Ammon's horn (tissue), 1 donor: ENCODE measurements around the gene PAPPA2.
"Not testable (repeated sequence)": the region's sequence is repeated elsewhere in the genome, so short reads cannot be mapped to it uniquely, and the experiment has no call there.

Experiments
- DNase-seq: peaks from one replicate; pipeline ENCODE4 v3.0.0-alpha.2; 2016; ENCODE audit warnings: low spot score

Gene PAPPA2

GRCh38 chr1:176551146-176551545 is 88.2 kb downstream of the PAPPA2 start:
- no peak for DNase-seq

GRCh38 chr1:176552217-176552991 is 89.4 kb downstream of the PAPPA2 start:
- no peak for DNase-seq

- no peak for DNase-seq
These were observed 90.0 kb downstream of the PAPPA2 start for GRCh38 chr1:176552999-176553398.

GRCh38 chr1:176556288-176556687 is 93.3 kb downstream of the PAPPA2 start:
- no peak for DNase-seq

- DNase-seq: no peak
These were observed 94.7 kb downstream of the PAPPA2 start for GRCh38 chr1:176557543-176558258.

GRCh38 chr1:176558561-176558960 is 95.6 kb downstream of the PAPPA2 start:
- no peak for DNase-seq

GRCh38 chr1:176559474-176559873 is 96.5 kb downstream of the PAPPA2 start:
- no peak for DNase-seq

- peak; percentile 82 for DNase-seq
These were observed 96.9 kb downstream of the PAPPA2 start for GRCh38 chr1:176559878-176560277.

GRCh38 chr1:176560681-176561080 is 97.7 kb downstream of the PAPPA2 start:
- DNase-seq: no peak

- not testable (repeated sequence) for DNase-seq
These were observed 98.8 kb downstream of the PAPPA2 start for GRCh38 chr1:176561761-176562160.

GRCh38 chr1:176566004-176566975 is 103.3 kb downstream of the PAPPA2 start:
- no peak for DNase-seq

GRCh38 chr1:176567190-176567794 is 104.3 kb downstream of the PAPPA2 start:
- no peak for DNase-seq

GRCh38 chr1:176568185-176568584 is 105.2 kb downstream of the PAPPA2 start:
- DNase-seq: no peak

- DNase-seq: no peak
These were observed 111.8 kb downstream of the PAPPA2 start for GRCh38 chr1:176574756-176575155.

- no peak for DNase-seq
These were observed 113.0 kb downstream of the PAPPA2 start for GRCh38 chr1:176575991-176576390.

- no peak for DNase-seq
These were observed 113.7 kb downstream of the PAPPA2 start for GRCh38 chr1:176576670-176577069.

GRCh38 chr1:176577646-176578197 is 114.7 kb downstream of the PAPPA2 start:
- DNase-seq: no peak

GRCh38 chr1:176579087-176579486 is 116.1 kb downstream of the PAPPA2 start:
- DNase-seq: no peak

GRCh38 chr1:176595217-176595616 is 132.2 kb downstream of the PAPPA2 start:
- DNase-seq: no peak

- DNase-seq: no peak
These were observed 138.4 kb downstream of the PAPPA2 start for GRCh38 chr1:176601348-176601747.

- no peak for DNase-seq
These were observed 139.5 kb downstream of the PAPPA2 start for GRCh38 chr1:176602388-176603004.
